CD4-positive, alpha-beta T cell (primary cell): ENCODE data around the gene ATP7A. TPM values are rescaled to one million over a fixed set of nuclear protein-coding genes. Genes with fewer than 3 reads are reported as not detected.
A peak's percentile ranks its signal among the peaks of the same experiment; 100 is the strongest.

Source experiments
- ATAC-seq: fragments of 200-7000 bp; cut with Tn5 transposase; one replicate; pipeline ENCODE4 v1.10.0; 2022; ENCODE audit warnings: mild to moderate bottlenecking; ENCODE audit not compliant: poor library complexity
- CTCF ChIA-PET: fragments of 350-600 bp; sonication (Branson Sonifier 250); formaldehyde crosslinking; loops from one replicate; lab custom pipeline; 2021; ENCODE audit warnings: antibody characterized with exemption, inconsistent platforms; lab: Charles Lee
- POLR2A ChIA-PET: fragments of 350-600 bp; sonication (Branson Sonifier 250); formaldehyde crosslinking; loops from one replicate; lab custom pipeline; 2021; ENCODE audit warnings: antibody characterized with exemption, inconsistent platforms; lab: Charles Lee
- DNase-seq, 14 experiments: peaks; one replicate each; pipeline ENCODE4 v3.0.0-alpha.2; 2013 to 2020; ENCODE audit warnings: mixed read lengths in 2 of 14
- H3K27ac ChIP-seq, 2 donors: one replicate each; pipeline versions ENCODE4 v1.5.1 to v1.7.0; 2013; ENCODE audit warnings: low read length in 2 of 2, low read depth in 1 of 2, mild to moderate bottlenecking in 1 of 2
- H3K27me3 ChIP-seq, 2 experiments: 1 replicate in 1 of 2; 2 replicates in 1 of 2; pipeline versions ENCODE4 v1.6.1 to v1.7.0; 2013; ENCODE audit warnings: low read length in 2 of 2, control low read depth in 1 of 2, mild to moderate bottlenecking in 1 of 2, moderate library complexity in 1 of 2; ENCODE audit not compliant: insufficient read depth in 2 of 2, control insufficient read depth in 1 of 2
- H3K36me3 ChIP-seq: one replicate; pipeline ENCODE4 v1.6.1; 2013; ENCODE audit warnings: low read length, control low read depth; ENCODE audit not compliant: insufficient read depth
- H3K4me1 ChIP-seq: one replicate; pipeline ENCODE4 v1.6.1; 2013; ENCODE audit warnings: low read length, control low read depth; ENCODE audit not compliant: insufficient read depth
- H3K4me3 ChIP-seq: one replicate; pipeline ENCODE4 v1.5.1; 2013; ENCODE audit warnings: mild to moderate bottlenecking, low read length, moderate library complexity
- H3K9me3 ChIP-seq, 2 experiments: 1 replicate in 1 of 2; 2 replicates in 1 of 2; pipeline versions ENCODE4 v1.6.1 to v1.7.0; 2013; ENCODE audit warnings: low read length in 2 of 2, mild to moderate bottlenecking in 2 of 2, control low read depth in 1 of 2, moderate library complexity in 1 of 2; ENCODE audit not compliant: control insufficient read depth in 1 of 2, insufficient read depth in 1 of 2
- H3K27ac Mint-ChIP-seq: one replicate; pipeline ENCODE4 v1.8.0; 2020; ENCODE audit warnings: mixed read lengths
- H3K27me3 Mint-ChIP-seq: one replicate; pipeline ENCODE4 v1.8.0; 2021; ENCODE audit warnings: mixed read lengths
- H3K36me3 Mint-ChIP-seq: one replicate; pipeline ENCODE4 v1.8.0; 2021; ENCODE audit warnings: low read depth, mixed read lengths
- H3K4me1 Mint-ChIP-seq: one replicate; pipeline ENCODE4 v1.8.0; 2021; ENCODE audit warnings: low read depth, mixed read lengths
- H3K4me3 Mint-ChIP-seq: one replicate; pipeline ENCODE4 v1.8.0; 2020; ENCODE audit warnings: mild to moderate bottlenecking, mixed read lengths
- H3K9me3 Mint-ChIP-seq: one replicate; pipeline ENCODE4 v1.8.0; 2020; ENCODE audit warnings: mixed read lengths
- CTCF ChIP-seq: fragments of 200-600 bp; IDR thresholded peaks from one replicate; pipeline ENCODE4 v1.8.0; 2022; ENCODE audit warnings: antibody characterized with exemption, mild to moderate bottlenecking
- intact Hi-C, 2 experiments: fragments of 100-400 bp; cut with DNase I in 1 of 2; cut with micrococcal nuclease in 1 of 2; formaldehyde crosslinking; loops; one replicate each; pipeline versions ENCODE4 v1.15.1 to v1.9.0; 2023 to 2025; cut with DNase I, micrococcal nuclease
- total RNA-seq, 174 experiments: library from RNA in 2 of 174; stranded (reverse) in 2 of 174; gene quantifications; one replicate each; pipeline ENCODE4 v1.2.3 and lab custom pipeline; 2021 to 2026

Gene ATP7A
- total RNA-seq, 2 experiments from 2014 or later = 12.1 to 12.8 TPM

GRCh38 chrX:77892887-77893286, 17.6 kb upstream of the ATP7A start:
- ATAC-seq (no peak), DNase-seq (no peak)
- H3K27me3 ChIP-seq = no peaks in the 10 kb centered on the region
- peaks cover 8% of the 10 kb centered on the region for H3K36me3 ChIP-seq
- no peak for TF ChIP-seq CTCF
- POLR2A ChIA-PET = no interaction called here
- no peaks in the 10 kb centered on the region for H3K27me3 Mint-ChIP-seq
- H3K9me3 ChIP-seq = no peaks in the 10 kb centered on the region
- no peaks in the 10 kb centered on the region for H3K9me3 Mint-ChIP-seq
- peaks cover 29% of the 10 kb centered on the region for H3K36me3 Mint-ChIP-seq
- peaks cover 15% of the 10 kb centered on the region for H3K4me1 ChIP-seq
- H3K27ac Mint-ChIP-seq = peak overlapping the region; percentile 99
- H3K27ac ChIP-seq = no peak overlapping the region
- CTCF ChIA-PET = no interaction called here
- H3K4me3 ChIP-seq = no peak overlapping the region
- intact Hi-C loops = loop anchor here in 1 of 2 experiments (5.0 to 10.0 kb wide), 3 partner anchors 101 to 1468 kb away; partner anchors contain the start of genes MAGEE1 and P2RY10
- H3K4me3 Mint-ChIP-seq = peak overlapping the region; percentile 72
- peaks cover 41% of the 10 kb centered on the region for H3K4me1 Mint-ChIP-seq

GRCh38 chrX:77893713-77894112, 16.8 kb upstream of the ATP7A start:
- Histone ChIP-seq H3K9me3 (no peaks in the 10 kb centered on the region), H3K27me3 (no peaks in the 10 kb centered on the region), H3K4me3 (peak overlapping the region; percentile 96), H3K36me3 (peaks cover 8% of the 10 kb centered on the region), H3K4me1 (peaks cover 15% of the 10 kb centered on the region), H3K27ac (peak overlapping the region in 1 of 2 donors; percentile 97)
- peak overlapping the region; percentile 97 for H3K4me3 Mint-ChIP-seq
- ATAC-seq (no peak), DNase-seq (no peak)
- H3K36me3 Mint-ChIP-seq = peaks cover 29% of the 10 kb centered on the region
- H3K27me3 Mint-ChIP-seq = no peaks in the 10 kb centered on the region
- intact Hi-C loops = loop anchor here (2.0 to 10.0 kb wide), 4 partner anchors 17 to 1469 kb away; partner anchors contain the start of genes ATP7A (in 1 of the 2), MAGEE1 (in 1 of the 2) and P2RY10 (in 1 of the 2)
- H3K4me1 Mint-ChIP-seq = peaks cover 41% of the 10 kb centered on the region
- TF ChIP-seq CTCF = no peak
- ChIA-PET CTCF (interaction anchor here (1.1 kb wide), 1 partner anchor 132 kb away, joined by 3 read pairs; no protein-coding TSS in a partner anchor), POLR2A (interaction anchor here (3.4 kb wide), 1 partner anchor 17 kb away, joined by 27 read pairs; the partner anchor contains the start of gene ATP7A)
- H3K27ac Mint-ChIP-seq = peak overlapping the region; percentile 99
- no peaks in the 10 kb centered on the region for H3K9me3 Mint-ChIP-seq

DNA sequence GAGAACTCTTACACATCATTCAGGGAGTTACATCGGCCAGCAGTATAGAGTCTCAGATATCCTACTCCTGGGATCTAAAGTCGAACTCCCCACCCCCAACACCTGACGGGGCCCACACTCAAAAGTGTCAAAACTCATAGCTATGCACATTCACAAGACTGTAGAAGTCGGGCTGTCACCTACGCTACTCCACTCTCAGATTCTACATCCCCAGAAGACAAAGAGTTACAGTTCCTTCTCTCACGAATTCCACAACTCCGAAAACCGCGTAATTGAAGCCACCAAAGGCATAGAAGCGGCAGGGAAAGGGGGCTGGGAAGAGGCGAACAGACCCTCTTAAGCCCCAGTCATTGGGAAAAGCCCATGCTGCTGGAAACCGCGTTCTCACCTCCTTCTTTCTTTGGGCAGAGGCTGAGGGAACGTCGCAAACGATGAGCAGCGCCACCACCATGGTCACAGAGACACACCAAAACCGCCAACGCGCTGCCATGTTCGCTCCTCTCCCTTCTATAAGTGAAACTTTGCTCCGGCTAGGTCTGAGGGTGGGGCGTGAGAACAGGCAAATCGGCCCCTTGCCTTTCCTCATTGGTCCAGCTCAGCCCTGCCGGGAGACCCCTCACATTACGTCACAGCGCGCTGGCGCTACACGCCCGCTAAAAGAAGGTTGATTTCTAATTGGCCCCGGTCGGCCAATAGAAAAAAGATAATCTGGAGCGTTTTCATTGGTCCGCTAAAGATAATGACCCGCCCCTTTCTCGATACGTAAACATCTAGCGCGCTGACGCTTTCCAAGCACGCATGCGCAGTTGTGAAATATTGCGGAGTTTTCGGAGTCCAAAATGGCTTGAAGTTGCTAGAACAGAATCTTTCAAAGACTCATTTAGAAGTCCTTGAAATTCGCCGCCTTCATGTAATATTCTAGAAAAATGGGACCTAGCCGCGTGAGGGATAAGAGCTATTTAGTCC, 15.3 kb upstream of the ATP7A start, which contains the start of gene MAGT1:
TSS of gene MAGT1 (minus strand) at position 515 of the 966 bp plus-strand sequence. CDS start at position 490, 25 bp downstream.
- ChIA-PET CTCF (interaction anchor here (0.7 to 1.4 kb wide), 3 partner anchors 15 to 207 kb away, joined by 3 to 7 read pairs (median 3); partner anchors contain the start of gene ATP7A), POLR2A (interaction anchor here (0.6 to 3.4 kb wide), 11 partner anchors 8 to 211 kb away, joined by 3 to 27 read pairs (median 4); partner anchors contain the start of genes ATP7A, ATRX and PGK1)
- H3K4me1 ChIP-seq = peaks cover 18% of the 10 kb centered on the region
- peaks cover 3% of the 10 kb centered on the region for H3K36me3 ChIP-seq
- peak within 1 kb of the TSS; percentile 99 for H3K27ac Mint-ChIP-seq
- no peaks in the 10 kb centered on the region for H3K9me3 Mint-ChIP-seq
- H3K4me3 ChIP-seq = peak within 1 kb of the TSS; percentile 96
- H3K36me3 Mint-ChIP-seq = peaks cover 34% of the 10 kb centered on the region
- intact Hi-C loops = loop anchor here (2.0 to 10.0 kb wide), 7 partner anchors 16 to 1470 kb away; partner anchors contain the start of genes ATP7A (in 1 of the 2), ATRX (in 1 of the 2), MAGEE1 (in 1 of the 2) and P2RY10 (in 1 of the 2)
- ATAC-seq (peak; percentile 83), DNase-seq (peak; percentile 75 to 97 (median 85))
- H3K27me3 Mint-ChIP-seq = no peaks in the 10 kb centered on the region
- H3K27ac ChIP-seq = peak within 1 kb of the TSS; percentile 82 to 97
- H3K9me3 ChIP-seq = no peaks in the 10 kb centered on the region
- H3K4me1 Mint-ChIP-seq = peaks cover 44% of the 10 kb centered on the region
- TF ChIP-seq CTCF = no peak
- peak within 1 kb of the TSS; percentile 97 for H3K4me3 Mint-ChIP-seq
- no peaks in the 10 kb centered on the region for H3K27me3 ChIP-seq
